HCT116 (cell line): ENCODE data around the gene PBX3. TPM values are rescaled to one million over a fixed set of nuclear protein-coding genes. Genes with fewer than 3 reads are reported as not detected.

Source experiments
- ATAC-seq: fragments of 200-7000 bp; cut with Tn5 transposase; 2 replicates; pipeline ENCODE4 v1.9.1; 2020; ENCODE audit warnings: mild to moderate bottlenecking, moderate library complexity
- BruUV-seq: library from RNA; stranded (reverse); fragments of 400-500 nt; replicated peaks from 2 replicates; lab custom pipeline; 2021; lab: Mats Ljungman, UMichigan
- CTCF ChIA-PET: fragments of 300-600 bp; sonication (Branson Sonifier 250); formaldehyde crosslinking; loops from one replicate; lab custom pipeline; 2021; ENCODE audit warnings: antibody characterized with exemption; lab: Charles Lee
- POLR2A ChIA-PET: fragments of 300-600, 350-600 bp; sonication (Branson Sonifier 250); formaldehyde crosslinking; loops from one replicate; lab custom pipeline; 2021; ENCODE audit warnings: antibody characterized with exemption; lab: Charles Lee
- RAD21 ChIA-PET, 2 experiments: fragments of 300-600 bp; sonication (Branson Sonifier 250); formaldehyde crosslinking; loops; one replicate each; lab custom pipeline; 2023; ENCODE audit warnings: low total read pairs in 2 of 2; ENCODE audit not compliant: uncharacterized antibody in 2 of 2, unreplicated experiment in 2 of 2, low non-redundant PET in 1 of 2; lab: Charles Lee
- DNase-seq: peaks from one replicate; pipeline ENCODE4 v3.0.0-alpha.2; 2010; ENCODE audit warnings: low read depth, low spot score
- H2AFZ ChIP-seq: fragments of 200-600 bp; shearing (Covaris generic), sonication (generic); 2 replicates; pipeline ENCODE4 v1.6.1; 2017; ENCODE audit warnings: low read depth, mixed run types, mixed read lengths, antibody characterized with exemption, low read length; ENCODE audit not compliant: poor library complexity, severe bottlenecking
- H3K27ac ChIP-seq: 2 replicates; pipeline ENCODE4 v1.5.1; 2012; ENCODE audit warnings: low read depth, low read length
- H3K27me3 ChIP-seq: fragments of 200-600 bp; sonication (generic); 2 replicates; pipeline ENCODE4 v1.6.1; 2016; ENCODE audit warnings: mixed run types, low read length, mixed read lengths; ENCODE audit not compliant: insufficient read depth
- H3K36me3 ChIP-seq, 2 experiments: fragments of 200-500 bp in 1 of 2; fragments of 200-600 bp in 1 of 2; sonication (Bioruptor generic) in 1 of 2; sonication (generic) in 1 of 2; 2 replicates each; pipeline versions ENCODE4 v1.5.1 to v1.6.1; 2014 to 2016; ENCODE audit warnings: low read length in 2 of 2, inconsistent platforms in 1 of 2, mixed read lengths in 1 of 2, mixed run types in 1 of 2; ENCODE audit not compliant: insufficient read depth in 2 of 2, control insufficient read depth in 1 of 2
- H3K4me1 ChIP-seq, 2 experiments: fragments of 200-600 bp in 1 of 2; sonication (generic) in 1 of 2; 2 replicates each; pipeline versions ENCODE4 v1.5.1 to v1.6.1; 2012 to 2017; ENCODE audit warnings: low read length in 2 of 2, inconsistent platforms in 1 of 2, mild to moderate bottlenecking in 1 of 2, mixed read lengths in 1 of 2, mixed run types in 1 of 2, moderate library complexity in 1 of 2; ENCODE audit not compliant: insufficient read depth in 2 of 2, control insufficient read depth in 1 of 2
- H3K4me2 ChIP-seq: fragments of 200-600 bp; sonication (generic); 2 replicates; pipeline ENCODE4 v1.6.1; 2017; ENCODE audit warnings: mixed run types, low read length, mixed read lengths
- H3K4me3 ChIP-seq, 2 experiments: fragments of 200-600 bp in 1 of 2; sonication (generic) in 1 of 2; replicated peaks in 1 of 2; 2 replicates each; pipeline ENCODE4 v1.5.1; 2011 to 2016; ENCODE audit warnings: low read length in 2 of 2, control low read depth in 1 of 2, low read depth in 1 of 2, mild to moderate bottlenecking in 1 of 2, mixed read lengths in 1 of 2, mixed run types in 1 of 2
- H3K79me2 ChIP-seq: fragments of 200-600 bp; sonication (generic); 2 replicates; pipeline ENCODE4 v1.6.1; 2017; ENCODE audit warnings: mild to moderate bottlenecking, mixed run types, low read length, moderate library complexity, mixed read lengths; ENCODE audit not compliant: insufficient read depth
- H3K9ac ChIP-seq: fragments of 200-600 bp; sonication (generic); 2 replicates; pipeline ENCODE4 v1.6.1; 2016; ENCODE audit warnings: low read length, mixed read lengths
- H3K9me2 ChIP-seq: fragments of 200-600 bp; sonication (generic), shearing (Covaris generic); 2 replicates; pipeline ENCODE4 v1.6.1; 2017; ENCODE audit warnings: mixed run types, mild to moderate bottlenecking, moderate library complexity; ENCODE audit not compliant: insufficient read depth
- H3K9me3 ChIP-seq, 2 experiments: fragments of 200-500 bp in 1 of 2; fragments of 200-600 bp in 1 of 2; sonication (Bioruptor generic) in 1 of 2; sonication (generic) in 1 of 2; 2 replicates each; pipeline ENCODE4 v1.6.1; 2014 to 2017; ENCODE audit warnings: low read length in 2 of 2, mixed read lengths in 2 of 2, inconsistent platforms in 1 of 2, low read depth in 1 of 2, mild to moderate bottlenecking in 1 of 2, mixed run types in 1 of 2, moderate library complexity in 1 of 2; ENCODE audit not compliant: control insufficient read depth in 1 of 2, insufficient read depth in 1 of 2
- H4K20me1 ChIP-seq: fragments of 200-600 bp; sonication (generic), shearing (Covaris generic); 2 replicates; pipeline ENCODE4 v1.6.1; 2017; ENCODE audit warnings: mixed run types, mild to moderate bottlenecking, moderate library complexity; ENCODE audit not compliant: insufficient read depth
- CBX3 ChIP-seq: IDR thresholded peaks from 2 replicates; pipeline ENCODE4 v1.6.1; 2012; ENCODE audit warnings: low read depth
- CEBPB ChIP-seq: IDR thresholded peaks from 2 replicates; pipeline ENCODE4 v1.6.1; 2012; ENCODE audit warnings: low read depth
- MAX ChIP-seq: IDR thresholded peaks from 2 replicates; pipeline ENCODE4 v1.6.1; 2012
- POLR2AphosphoS5 ChIP-seq: IDR thresholded peaks from 2 replicates; pipeline ENCODE4 v1.6.1; 2011; ENCODE audit warnings: mild to moderate bottlenecking, low read depth, low read length, moderate library complexity
- SIN3A ChIP-seq: IDR thresholded peaks from 2 replicates; pipeline ENCODE4 v1.6.1; 2012; ENCODE audit warnings: low read depth
- SRF ChIP-seq: IDR thresholded peaks from 2 replicates; pipeline ENCODE4 v1.6.1; 2012; ENCODE audit warnings: low read depth
- intact Hi-C: fragments of 100-400 bp; cut with micrococcal nuclease; formaldehyde crosslinking; loops from 2 replicates; pipeline ENCODE4 v1.10.0; 2022
- total RNA-seq: library from RNA; stranded (reverse); gene quantifications from one replicate; pipeline ENCODE4 v1.2.1, GENCODE V29; 2021; ENCODE audit not compliant: unreplicated experiment
- TF ChIP-seq, protein P1 (sequence below): IDR thresholded peaks from 2 replicates; pipeline ENCODE4 v1.6.1; 2012
- TF ChIP-seq, protein P2 (sequence below): IDR thresholded peaks from 2 replicates; pipeline ENCODE4 v1.6.1; 2011; ENCODE audit warnings: mild to moderate bottlenecking, low read length, moderate library complexity; ENCODE audit not compliant: insufficient replicate concordance; ENCODE audit errors: extremely low read depth

Gene PBX3
- total RNA-seq, 1 experiment from 2014 or later = 13.5 TPM

DNA sequence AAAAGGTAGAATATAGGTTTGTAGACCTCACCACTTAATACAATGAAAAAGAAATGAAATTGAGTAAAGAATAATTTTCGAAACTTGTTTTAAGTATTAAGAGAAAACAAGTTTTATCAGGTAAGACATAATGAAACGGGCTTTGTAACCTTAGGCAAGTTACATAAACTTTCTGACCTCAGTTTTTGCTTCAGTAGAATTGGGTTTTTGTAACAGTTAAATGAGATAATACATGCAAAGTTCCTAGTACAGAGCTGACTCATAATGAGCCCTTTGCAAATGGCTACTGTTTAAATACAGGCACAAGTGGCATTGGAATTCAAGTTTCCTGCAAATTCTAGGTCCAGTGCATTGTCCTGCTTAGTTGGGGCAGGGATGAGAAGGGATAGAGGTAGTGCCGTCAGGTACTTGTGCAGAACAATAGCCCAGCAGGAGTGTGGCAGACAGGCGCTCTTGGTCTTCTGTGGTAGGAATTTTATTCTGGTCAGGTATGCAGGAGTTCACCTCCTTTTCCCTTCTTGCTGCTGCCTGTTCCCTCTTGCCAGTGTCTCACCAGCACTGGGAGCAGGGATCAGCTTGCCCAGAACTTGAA, 203.8 kb downstream of the PBX3 start (continued):
- TF ChIP-seq CBX3 (no peak), CEBPB (no peak), MAX (no peak)

GRCh38 chr9:125953314-125954019, 206.3 kb downstream of the PBX3 start:
- H3K9me2 ChIP-seq = no peaks in the 10 kb centered on the region
- no peaks in the 10 kb centered on the region for H3K9me3 ChIP-seq
- no peak for ATAC-seq
- no peak for DNase-seq
- no peaks in the 10 kb centered on the region for H3K27me3 ChIP-seq
- H3K79me2 ChIP-seq = no peaks in the 10 kb centered on the region
- BruUV-seq = no TSS peak
- H3K27ac ChIP-seq = no peak overlapping the region
- RAD21 ChIA-PET = no interaction called here
- H3K4me1 ChIP-seq = no peaks in the 10 kb centered on the region
- H2AFZ ChIP-seq = no peak overlapping the region
- no peaks in the 10 kb centered on the region for H4K20me1 ChIP-seq
- intact Hi-C loops = no loop called here
- H3K9ac ChIP-seq = no peak overlapping the region
- H3K4me2 ChIP-seq = no peak overlapping the region
- no peak overlapping the region for H3K4me3 ChIP-seq
- no peaks in the 10 kb centered on the region for H3K36me3 ChIP-seq
- CTCF ChIA-PET = no interaction called here
- POLR2A ChIA-PET = no interaction called here
- no peak for TF ChIP-seq SIN3A
- TF ChIP-seq SRF = no peak
- TF ChIP-seq, protein P1, sequence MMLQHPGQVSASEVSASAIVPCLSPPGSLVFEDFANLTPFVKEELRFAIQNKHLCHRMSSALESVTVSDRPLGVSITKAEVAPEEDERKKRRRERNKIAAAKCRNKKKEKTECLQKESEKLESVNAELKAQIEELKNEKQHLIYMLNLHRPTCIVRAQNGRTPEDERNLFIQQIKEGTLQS = no peak
- TF ChIP-seq, protein P2, sequence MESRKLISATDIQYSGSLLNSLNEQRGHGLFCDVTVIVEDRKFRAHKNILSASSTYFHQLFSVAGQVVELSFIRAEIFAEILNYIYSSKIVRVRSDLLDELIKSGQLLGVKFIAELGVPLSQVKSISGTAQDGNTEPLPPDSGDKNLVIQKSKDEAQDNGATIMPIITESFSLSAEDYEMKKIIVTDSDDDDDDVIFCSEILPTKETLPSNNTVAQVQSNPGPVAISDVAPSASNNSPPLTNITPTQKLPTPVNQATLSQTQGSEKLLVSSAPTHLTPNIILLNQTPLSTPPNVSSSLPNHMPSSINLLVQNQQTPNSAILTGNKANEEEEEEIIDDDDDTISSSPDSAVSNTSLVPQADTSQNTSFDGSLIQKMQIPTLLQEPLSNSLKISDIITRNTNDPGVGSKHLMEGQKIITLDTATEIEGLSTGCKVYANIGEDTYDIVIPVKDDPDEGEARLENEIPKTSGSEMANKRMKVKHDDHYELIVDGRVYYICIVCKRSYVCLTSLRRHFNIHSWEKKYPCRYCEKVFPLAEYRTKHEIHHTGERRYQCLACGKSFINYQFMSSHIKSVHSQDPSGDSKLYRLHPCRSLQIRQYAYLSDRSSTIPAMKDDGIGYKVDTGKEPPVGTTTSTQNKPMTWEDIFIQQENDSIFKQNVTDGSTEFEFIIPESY = no peak
- TF ChIP-seq POLR2AphosphoS5 = no peak
- no peak for TF ChIP-seq MAX
